Activated gamma-delta T cell treated with anti-CD3 and anti-CD28 coated beads, Interleukin-2, amount 50 U/mL, for 16 hours (primary cell): Measurements from ENCODE around the gene SPEF1.

Experiments
- DNase-seq: peaks from one replicate; pipeline ENCODE4 v3.0.0-alpha.2; 2020; ENCODE audit warnings: low read depth

SPEF1 gene

GRCh38 chr20:3729811-3730540, 51.3 kb downstream of the SPEF1 start:
- no peak for DNase-seq

GRCh38 chr20:3729378-3729777, 51.9 kb downstream of the SPEF1 start:
- DNase-seq: no peak

GRCh38 chr20:3728876-3729275, 52.4 kb downstream of the SPEF1 start:
- no peak for DNase-seq

GRCh38 chr20:3728354-3728753, 52.9 kb downstream of the SPEF1 start:
- DNase-seq: no peak
